NCI-H146 treated with DMSO at 0.1 percent for 48 hours (cell line): ENCODE data around the gene PRKG1.

Experiments used
- DNase-seq: peaks from one replicate; lab custom pipeline; 2025; ENCODE audit not compliant: unreplicated experiment; lab: John Stamatoyannopoulos, UW

The PRKG1 gene

DNA sequence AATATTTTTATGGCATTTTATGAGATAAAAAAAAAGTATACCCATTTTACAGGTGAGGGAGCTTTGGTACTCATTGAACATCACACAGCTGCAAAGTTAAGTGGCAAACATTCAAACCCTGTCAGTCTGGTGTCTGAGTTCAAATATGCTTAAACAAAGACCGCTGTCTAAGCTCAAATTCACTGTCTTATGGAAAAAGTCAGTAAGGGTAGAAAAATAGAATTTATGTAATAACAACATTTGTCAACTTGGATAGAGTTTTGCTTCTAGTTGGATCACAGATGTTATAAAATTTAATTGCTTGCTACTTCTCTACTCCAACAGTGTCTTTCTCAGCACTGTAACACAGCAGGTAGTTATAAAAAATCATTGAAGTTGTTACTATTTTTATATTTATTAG is 786.8 kb downstream of the PRKG1 start:
- DNase-seq, result no peak

DNA sequence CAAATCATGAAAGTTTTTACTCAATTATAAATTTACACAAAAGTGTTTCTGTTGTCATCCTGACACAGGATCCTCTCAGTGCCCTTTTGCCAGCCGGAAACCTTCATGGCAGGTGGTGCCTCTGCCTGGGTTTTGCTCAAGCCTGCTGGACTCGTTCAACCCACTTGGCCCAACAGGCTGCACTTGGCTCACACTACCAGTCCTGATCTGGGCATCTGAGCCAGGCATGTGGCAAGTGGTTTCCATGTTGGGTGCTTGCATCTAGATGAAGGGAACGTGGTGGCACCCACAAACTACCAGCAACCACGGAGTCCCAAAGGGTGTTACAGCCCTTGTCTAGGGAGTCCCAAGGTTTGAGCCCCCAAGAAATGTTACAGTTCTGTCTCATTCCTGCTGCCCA is 787.4 kb downstream of the PRKG1 start:
- DNase-seq, result no peak

DNA sequence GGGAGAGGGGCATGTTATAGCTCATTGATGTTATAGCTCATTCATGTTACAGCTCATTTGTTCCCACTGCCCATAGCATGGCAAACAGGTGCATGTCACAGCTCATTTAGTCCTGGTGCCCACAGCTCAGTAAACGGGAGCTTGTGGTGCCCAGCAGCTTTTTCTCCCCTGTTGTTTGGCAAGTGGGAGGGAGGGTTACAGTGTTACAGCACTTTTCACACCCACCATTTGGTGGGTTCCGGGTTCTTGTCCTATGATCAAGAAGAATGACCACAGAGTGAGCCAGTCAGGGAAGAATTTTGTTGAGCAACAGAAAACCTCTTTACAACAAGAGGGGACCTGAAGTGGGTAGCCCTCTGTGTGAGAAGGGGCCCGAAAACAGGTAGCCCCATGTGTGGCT is 787.9 kb downstream of the PRKG1 start:
- DNase-seq, result no peak

DNA sequence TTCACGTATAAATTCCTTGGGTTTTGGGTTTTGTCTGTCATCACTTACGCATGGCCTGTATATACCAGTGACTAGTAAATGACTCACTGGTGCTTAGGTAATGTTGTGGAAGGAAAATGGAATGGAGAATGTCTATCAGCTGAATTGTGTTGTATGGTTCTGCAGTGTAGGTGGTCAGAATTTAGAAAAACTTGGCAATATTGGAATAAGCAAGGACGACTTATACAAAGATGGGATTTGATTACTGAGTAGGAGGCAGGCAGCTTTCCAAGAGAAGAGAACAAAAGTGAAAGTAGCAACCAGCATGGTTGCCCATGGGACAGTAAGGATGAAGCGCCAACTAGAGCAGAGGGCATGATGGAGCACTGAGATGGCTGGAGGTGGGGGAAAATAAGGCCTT is 793.7 kb downstream of the PRKG1 start:
- DNase-seq, result no peak

DNA sequence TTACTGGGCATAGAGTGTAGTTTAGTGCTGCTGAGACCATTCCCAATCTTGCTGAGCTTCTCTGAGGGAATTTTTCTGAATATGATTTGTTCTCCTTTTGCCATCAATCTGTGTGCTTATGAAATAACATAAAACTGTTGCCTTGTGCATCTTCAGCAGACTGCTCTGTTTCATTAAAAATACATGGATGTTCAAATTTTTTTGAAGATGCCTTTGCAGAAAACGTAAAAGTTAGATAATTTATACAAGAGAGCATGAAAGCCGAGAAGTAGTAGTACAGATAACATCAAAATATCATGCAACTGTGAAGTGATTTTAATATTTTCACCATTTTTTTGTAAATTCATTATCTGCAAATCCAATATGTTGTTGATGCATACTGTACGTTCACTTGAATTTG is 799.8 kb downstream of the PRKG1 start:
- no peak for DNase-seq

DNA sequence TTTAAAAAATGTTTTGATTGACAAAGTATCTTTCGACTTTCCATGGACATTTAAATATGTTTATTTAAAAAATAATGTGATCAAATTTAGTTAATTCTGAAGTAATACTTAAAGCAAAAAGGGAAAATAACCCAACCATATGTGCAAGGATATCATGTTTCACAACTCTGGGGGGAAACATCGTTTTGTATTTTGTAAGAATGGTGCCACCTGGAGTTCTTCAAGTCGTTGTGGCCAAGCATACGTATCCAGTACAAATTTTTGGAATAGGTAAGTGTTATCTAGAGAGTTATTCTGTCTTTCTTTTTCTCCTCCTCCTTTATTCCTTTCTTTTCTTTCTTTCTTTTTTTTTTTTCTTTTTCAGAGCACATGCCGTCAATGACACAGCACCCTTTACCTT is 801.3 kb downstream of the PRKG1 start:
- DNase-seq, result no peak

DNA sequence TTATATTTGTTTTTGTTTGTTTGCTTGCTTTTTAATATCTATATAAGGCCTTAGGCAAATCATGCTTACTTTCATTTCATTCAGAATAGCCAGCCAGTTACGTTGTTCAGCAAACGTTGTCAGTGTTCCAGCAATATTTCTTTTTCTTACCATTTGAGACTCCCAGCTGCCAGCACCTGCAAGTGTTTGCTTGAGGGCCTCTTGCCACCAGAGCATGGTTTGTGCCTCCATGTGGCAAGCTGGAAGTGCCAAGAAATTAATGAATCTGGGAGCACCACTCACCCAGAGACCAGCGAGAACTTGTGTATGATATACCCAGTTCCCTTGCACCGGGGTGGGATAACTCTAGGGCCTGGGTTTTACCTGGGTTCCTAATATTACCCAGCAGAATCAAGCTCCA is 802.2 kb downstream of the PRKG1 start:
- DNase-seq, result no peak

DNA sequence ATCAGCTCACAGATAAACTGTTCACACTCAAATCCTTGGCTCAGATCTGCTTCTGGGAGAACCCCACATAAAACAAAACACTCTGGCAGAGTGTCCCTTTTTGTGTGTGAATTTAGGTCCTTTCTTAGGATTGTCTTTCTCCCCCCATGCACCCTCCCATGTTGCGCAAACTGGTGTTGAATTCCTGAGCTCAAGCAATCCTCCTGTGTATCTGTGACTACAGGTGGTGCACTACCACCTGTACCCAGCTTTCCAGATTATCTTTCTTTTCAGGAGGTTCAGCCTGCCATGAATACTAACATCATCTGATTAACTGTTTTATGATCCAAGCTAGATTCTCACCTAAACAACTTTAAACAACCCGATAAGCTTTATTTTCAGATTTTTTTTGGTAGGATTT is 802.7 kb downstream of the PRKG1 start:
- no peak for DNase-seq

DNA sequence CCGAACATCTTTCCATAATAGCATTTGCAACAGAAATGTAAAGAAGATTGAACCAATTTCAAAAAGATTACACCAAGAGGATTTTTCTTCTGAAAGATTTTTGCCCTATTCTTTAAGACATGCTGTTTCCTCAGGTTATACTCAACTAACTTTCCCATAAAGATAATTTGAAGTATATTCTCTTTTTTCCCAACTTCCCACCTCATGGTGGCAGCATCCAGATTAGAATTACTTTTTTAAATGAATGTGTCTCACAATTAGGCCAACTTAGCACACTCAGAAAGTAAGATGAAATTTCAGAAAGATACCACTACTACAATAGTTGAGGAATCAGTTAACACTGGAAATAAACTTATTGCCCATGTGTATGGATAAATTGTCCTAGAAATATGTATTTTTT is 803.3 kb downstream of the PRKG1 start:
- DNase-seq, result no peak

DNA sequence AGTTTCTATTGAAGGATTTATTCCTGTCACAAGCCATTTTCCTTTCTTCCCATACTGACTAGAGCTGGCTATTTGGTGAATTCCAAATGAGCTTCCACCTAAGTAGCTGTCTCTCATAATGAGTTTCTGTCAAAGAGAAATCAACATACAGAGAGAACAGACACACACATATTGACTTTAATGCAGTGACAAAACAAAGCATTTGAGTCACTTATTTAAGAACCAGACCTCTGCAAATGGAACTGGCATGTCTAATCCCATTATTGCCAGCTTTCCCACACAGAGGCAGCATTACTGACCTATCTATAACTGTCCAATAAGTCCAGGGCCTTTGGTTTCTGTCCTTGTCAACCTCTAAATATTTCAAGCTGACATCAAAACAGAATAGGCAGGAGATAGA is 804.4 kb downstream of the PRKG1 start:
- no peak for DNase-seq

DNA sequence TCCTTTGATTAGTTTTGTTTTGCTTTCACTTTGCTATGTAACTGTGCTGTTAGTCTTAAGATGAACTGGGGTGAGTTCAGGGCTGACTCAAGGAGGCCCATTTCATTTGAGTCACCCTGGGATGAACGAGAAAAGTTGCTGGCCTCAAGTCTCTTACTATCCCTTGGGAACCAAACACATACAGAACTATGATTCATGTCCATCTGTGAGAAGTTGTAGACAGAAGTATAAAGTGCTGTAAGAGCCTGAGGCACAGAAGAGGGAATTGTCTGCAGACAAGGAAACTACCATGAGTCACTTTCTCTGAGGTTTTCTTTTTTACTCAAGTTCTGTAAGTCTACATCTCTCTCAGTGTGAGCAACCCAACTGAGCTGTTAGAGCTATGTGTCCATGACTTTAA is 805.0 kb downstream of the PRKG1 start:
- no peak for DNase-seq

DNA sequence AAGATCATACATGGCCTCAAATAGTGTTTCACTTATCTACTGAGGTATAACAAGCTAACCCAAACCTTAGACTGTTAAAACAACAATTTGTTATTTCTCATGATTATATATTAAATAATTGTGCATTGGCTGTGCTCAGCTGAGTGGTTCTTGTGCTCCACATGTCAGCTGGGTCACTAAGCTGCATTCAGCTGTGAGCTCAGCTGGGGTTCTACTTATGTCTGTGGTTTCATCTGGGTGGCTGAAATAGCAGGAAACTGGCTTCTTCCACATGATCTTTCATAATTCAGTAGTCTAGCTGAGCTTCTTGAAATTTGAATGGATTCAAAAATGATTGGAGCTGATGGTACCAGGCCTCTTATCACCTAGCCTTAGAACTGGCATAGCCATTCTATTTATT is 806.9 kb downstream of the PRKG1 start:
- no peak for DNase-seq

DNA sequence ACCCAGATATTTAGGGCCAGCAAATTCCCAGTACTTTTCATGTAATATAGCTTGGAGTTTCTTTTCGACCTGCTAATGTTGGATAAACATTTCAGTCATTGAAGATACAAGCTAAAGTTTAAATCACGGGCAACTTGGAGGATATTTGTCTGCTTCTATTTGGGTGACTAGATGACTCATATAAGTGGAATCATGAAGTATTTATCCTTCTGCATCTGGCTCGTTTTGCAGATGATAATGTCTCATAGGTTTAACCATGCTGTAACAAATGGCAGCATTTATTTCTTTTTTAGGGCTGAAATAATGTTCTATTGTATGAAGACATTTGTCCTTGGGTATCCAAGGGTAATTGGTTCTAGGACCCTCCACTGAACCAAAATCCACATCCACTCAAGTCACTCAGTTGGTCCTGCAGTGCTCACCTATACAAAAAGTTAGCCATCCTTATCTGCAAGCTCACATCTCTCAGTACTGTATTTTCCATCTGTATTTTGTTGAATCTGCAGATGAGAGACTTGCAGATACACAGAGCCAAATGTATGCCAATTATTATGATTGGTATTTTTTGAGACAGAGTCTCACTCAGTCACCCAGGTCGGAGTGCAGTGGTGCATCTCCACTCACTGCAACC is 812.3 kb downstream of the PRKG1 start:
- no peak for DNase-seq

DNA sequence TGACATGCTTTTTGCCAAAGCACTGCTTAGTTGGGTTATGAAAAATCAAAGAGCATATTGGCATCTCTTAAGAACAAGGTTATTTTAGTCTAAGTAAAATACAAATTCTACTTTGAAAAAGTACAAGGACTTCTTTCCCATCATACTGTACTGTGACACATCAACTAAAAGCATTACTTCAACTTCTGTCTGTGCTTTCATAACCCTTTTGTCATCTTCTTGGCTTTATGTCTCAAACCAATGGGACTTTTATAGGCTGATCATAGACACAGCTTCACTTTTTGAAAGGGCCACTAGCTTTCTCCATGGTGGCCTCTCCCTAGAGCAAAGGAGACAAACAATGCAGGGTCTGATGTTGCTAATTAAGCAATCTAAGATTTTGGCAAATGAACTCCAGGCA is 814.0 kb downstream of the PRKG1 start:
- no peak for DNase-seq

DNA sequence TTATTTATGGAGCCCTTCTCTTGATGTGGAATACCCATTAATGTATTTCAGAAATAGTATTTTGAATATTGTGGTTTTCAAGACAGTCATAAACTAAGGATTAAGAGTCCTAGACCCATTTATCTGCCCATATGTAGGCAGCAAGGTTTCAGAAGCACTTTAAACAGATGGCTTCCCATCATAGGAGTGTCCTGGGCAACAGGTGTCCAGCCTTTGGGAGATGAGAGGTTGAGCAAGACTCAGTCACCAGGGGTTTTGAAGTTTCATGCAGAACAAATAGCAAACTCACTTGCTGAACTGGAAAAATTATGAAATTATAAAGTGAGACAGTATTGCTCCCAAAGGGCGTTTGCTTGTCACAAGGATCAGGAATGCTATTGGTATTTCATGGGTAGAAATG is 818.0 kb downstream of the PRKG1 start:
- DNase-seq, result no peak

DNA sequence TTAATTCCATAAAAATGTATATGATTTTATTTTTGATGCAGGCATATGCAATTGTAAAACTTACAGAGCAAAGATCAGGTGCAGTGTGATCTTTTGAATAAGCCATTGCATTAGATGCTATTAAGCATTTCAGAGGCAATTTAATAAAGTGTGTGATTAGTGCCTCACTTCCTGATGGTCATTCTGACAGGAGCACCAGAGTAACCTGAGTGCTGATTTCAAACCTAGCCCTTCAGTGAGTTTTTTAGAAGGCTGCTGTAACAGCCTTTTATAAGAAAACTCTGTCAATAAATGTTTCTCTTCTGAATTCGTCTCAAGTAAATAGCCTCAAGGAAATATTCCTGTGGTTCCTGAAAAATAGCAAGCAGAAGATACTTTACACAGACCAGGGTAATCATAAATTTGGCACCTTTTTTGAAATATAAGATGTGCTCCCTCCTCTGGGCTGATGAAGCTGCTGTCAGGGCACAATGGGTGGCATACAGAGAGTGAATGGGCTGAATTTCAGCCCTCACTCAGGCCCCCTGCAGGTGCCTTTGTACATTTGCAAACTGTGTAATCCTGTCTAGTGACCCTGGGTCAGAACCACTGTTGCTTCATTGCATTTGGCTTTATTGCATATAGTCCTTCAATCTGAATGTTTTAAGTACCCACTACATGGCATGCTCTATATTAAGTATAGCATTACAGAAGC is 818.8 kb downstream of the PRKG1 start:
- DNase-seq, result no peak

DNA sequence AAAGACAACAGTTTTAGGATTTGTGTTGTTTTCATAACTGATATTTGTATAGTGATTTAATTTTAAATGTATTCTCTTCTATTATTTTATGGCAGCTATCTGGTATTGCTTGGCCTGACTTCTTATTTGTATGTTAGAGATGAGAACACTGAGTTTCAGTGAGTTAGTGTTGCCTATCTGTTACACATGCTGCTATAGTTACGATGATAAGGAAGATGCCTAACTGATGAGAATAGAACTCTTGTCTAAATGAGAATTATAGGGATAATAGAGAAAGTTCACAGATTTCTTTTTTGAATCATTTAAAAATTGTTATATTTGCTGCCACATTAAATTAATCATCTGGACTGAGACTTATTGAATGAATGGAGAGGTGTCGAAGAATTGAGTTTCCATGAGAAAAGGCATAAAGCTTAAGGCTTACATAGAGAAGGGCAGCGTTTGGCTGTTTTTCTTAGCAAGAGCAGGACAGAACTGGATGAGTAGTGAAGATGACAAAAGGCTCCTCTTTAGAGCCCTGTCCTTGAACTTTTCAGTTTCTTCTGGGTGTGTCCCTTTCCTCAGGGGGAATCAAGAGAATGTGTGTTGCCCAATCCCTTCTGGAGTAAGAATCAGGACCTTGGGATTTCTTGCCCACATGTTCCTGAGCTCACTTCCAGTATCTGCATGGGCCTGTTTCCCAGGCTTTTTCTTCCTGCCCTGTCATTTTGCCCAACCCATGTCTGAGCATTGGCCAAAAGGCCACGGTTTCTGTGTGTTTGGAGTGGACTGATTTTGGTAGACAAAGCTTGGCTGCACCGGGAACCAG is 820.7 kb downstream of the PRKG1 start:
- DNase-seq, result no peak

DNA sequence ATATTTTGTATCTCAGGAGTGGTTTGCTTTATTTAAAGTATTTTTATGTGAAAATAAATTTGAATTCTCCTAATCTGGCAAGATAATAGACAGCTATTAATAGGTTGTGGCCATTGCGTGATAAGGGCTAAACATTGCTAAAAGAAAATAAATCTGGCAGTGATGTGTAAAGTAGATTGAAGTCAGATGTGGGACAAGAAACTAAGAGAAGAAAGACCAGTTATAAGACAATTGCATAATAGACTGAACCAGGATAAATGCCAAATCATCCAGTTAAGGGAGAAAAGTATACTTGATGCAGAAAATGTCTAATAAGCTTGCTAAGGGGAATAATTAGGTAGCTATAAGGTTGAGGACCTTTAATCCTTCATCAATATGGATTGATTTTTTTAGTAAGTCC is 822.6 kb downstream of the PRKG1 start:
- no peak for DNase-seq

DNA sequence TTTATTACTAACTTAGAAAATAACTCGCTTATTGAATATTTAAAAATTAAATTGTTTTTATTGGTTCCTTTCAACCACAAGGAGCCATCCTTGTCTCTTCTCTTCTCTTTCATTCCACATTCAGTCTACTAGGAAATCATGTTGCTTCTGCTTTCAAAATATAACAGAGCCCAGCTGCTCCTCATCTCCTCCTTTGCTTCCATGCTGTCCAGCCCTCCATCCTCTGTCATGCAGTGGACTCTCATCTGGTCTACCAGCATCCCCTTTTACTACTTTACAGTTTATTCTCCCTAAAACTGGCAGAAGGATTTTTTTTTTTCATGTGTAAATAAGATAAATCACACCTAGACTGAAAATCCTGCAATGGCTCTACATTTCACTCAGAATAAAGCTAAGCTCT is 823.3 kb downstream of the PRKG1 start:
- no peak for DNase-seq

DNA sequence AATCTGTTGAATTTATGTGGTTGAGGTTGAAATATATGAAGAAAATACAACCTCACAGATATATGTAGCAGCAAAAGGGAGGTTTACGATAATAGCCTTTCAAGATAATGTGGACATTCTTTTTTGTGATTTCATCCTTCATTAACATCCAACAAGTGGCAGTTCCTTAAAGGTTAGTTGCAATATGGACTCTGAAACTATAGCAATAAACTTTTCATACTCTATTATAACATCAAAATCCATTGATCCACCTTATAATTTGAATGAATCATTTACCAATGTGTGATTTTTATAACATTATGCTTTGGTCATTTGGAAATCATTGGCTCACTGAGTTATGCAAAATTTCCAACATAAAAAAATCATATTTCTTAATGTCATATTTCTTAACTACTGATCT is 825.9 kb downstream of the PRKG1 start:
- no peak for DNase-seq

DNA sequence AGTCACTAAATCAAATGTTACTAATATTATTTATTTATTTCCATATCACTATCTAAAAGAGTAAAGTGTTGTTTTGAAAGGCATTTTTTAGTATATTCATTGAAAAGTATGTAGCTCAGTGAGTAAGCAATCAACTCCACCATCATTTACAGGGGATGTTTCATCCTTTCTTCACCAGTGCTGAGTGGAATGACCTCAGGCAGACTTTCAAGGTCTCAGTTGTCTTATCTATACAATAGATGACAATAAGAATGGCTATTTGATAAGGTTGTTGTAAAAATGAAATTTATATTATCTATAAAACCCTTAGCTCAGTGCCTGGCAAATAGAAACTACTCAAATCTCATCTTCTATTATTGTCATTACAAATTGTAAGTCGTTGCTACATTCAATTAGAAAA is 829.4 kb downstream of the PRKG1 start:
- no peak for DNase-seq

DNA sequence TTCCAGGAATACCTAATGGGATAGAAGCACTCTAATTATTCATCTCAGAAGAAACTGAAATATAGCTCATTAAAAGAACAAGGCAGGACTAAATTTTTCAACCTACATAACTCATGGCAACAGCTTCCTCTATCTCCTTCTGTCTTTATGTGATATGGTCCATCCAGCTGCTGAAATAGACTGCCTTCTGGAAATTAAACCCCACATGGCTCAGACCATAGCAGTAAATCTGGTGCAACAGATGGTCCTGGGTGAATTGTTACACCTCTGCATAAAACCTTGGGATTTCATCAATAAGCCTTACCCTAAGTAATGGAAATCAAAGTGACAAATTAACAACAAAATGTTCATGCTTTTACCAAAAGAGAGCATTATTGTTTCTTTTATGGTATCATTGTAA is 830.7 kb downstream of the PRKG1 start:
- DNase-seq, result no peak
